GM20000 (cell line): ENCODE results near the gene ANKFN1.

Experiments
- DNase-seq: peaks from one replicate; pipeline ENCODE4 v3.0.0; 2012; ENCODE audit warnings: low spot score
- CTCF ChIP-seq: IDR thresholded peaks from 2 replicates; pipeline ENCODE4 v1.5.1; 2012; ENCODE audit warnings: mild to moderate bottlenecking, control low read depth; ENCODE audit errors: extremely low read depth, missing control alignments

Gene ANKFN1

GRCh38 chr17:56159826-56160380 lies 6.6 kb downstream of the ANKFN1 start:
- no peak for DNase-seq
- no peak for TF ChIP-seq CTCF

- DNase-seq, result no peak
- no peak for TF ChIP-seq CTCF
These were observed 7.1 kb downstream of the ANKFN1 start for GRCh38 chr17:56160422-56160821.

GRCh38 chr17:56165072-56165641 lies 11.9 kb downstream of the ANKFN1 start:
- DNase-seq, result no peak
- TF ChIP-seq CTCF, result no peak

GRCh38 chr17:56167491-56167890 lies 14.2 kb downstream of the ANKFN1 start:
- no peak for DNase-seq
- TF ChIP-seq CTCF, result no peak

- no peak for DNase-seq
- no peak for TF ChIP-seq CTCF
These were observed 16.3 kb downstream of the ANKFN1 start for GRCh38 chr17:56169621-56170020.

- no peak for DNase-seq
- TF ChIP-seq CTCF, result no peak
These were observed 18.1 kb downstream of the ANKFN1 start for GRCh38 chr17:56171186-56171959.

GRCh38 chr17:56172517-56172982 lies 19.3 kb downstream of the ANKFN1 start:
- no peak for DNase-seq
- TF ChIP-seq CTCF, result no peak
